ENCODE measurements around the gene SLC4A5. TPM values are rescaled to one million over a fixed set of nuclear protein-coding genes. Genes with fewer than 3 reads are reported as not detected.

The SLC4A5 gene
- total RNA-seq, 1 donor from 2014 or later: 4.2 TPM

GRCh38 chr2:74307720-74308119, 35.5 kb downstream of the SLC4A5 start:
- DNase-seq (ENCODE audit: low spot score): no peak
- TF ChIP-seq, protein P1, sequence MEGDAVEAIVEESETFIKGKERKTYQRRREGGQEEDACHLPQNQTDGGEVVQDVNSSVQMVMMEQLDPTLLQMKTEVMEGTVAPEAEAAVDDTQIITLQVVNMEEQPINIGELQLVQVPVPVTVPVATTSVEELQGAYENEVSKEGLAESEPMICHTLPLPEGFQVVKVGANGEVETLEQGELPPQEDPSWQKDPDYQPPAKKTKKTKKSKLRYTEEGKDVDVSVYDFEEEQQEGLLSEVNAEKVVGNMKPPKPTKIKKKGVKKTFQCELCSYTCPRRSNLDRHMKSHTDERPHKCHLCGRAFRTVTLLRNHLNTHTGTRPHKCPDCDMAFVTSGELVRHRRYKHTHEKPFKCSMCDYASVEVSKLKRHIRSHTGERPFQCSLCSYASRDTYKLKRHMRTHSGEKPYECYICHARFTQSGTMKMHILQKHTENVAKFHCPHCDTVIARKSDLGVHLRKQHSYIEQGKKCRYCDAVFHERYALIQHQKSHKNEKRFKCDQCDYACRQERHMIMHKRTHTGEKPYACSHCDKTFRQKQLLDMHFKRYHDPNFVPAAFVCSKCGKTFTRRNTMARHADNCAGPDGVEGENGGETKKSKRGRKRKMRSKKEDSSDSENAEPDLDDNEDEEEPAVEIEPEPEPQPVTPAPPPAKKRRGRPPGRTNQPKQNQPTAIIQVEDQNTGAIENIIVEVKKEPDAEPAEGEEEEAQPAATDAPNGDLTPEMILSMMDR (IDR thresholded peaks at IDR 0.05; ENCODE audit: unreplicated experiment): no peak
- Mint-ChIP-seq H3K4me1 (ENCODE audit: unreplicated experiment) (no peaks in the 10 kb centered on the region), H3K36me3 (ENCODE audit: low read depth, unreplicated experiment) (no peaks in the 10 kb centered on the region), H3K4me3 (ENCODE audit: unreplicated experiment) (no peak overlapping the region), H3K9me3 (ENCODE audit: unreplicated experiment) (no peaks in the 10 kb centered on the region), H3K27me3 (ENCODE audit: unreplicated experiment) (no peaks in the 10 kb centered on the region), H3K27ac (ENCODE audit: unreplicated experiment) (no peak overlapping the region)

GRCh38 chr2:74304332-74305148, 38.7 kb downstream of the SLC4A5 start:
- DNase-seq (ENCODE audit: low spot score): no peak
- TF ChIP-seq, protein P1 (IDR thresholded peaks at IDR 0.05; ENCODE audit: unreplicated experiment): no peak
- no peaks in the 10 kb centered on the region for H3K36me3 Mint-ChIP-seq (ENCODE audit: low read depth, unreplicated experiment)
- no peaks in the 10 kb centered on the region for H3K4me1 Mint-ChIP-seq (ENCODE audit: unreplicated experiment)
- no peak overlapping the region for H3K4me3 Mint-ChIP-seq (ENCODE audit: unreplicated experiment)
- H3K9me3 Mint-ChIP-seq (ENCODE audit: unreplicated experiment): no peaks in the 10 kb centered on the region
- H3K27ac Mint-ChIP-seq (ENCODE audit: unreplicated experiment): no peak overlapping the region
- H3K27me3 Mint-ChIP-seq (ENCODE audit: unreplicated experiment): no peaks in the 10 kb centered on the region

DNA sequence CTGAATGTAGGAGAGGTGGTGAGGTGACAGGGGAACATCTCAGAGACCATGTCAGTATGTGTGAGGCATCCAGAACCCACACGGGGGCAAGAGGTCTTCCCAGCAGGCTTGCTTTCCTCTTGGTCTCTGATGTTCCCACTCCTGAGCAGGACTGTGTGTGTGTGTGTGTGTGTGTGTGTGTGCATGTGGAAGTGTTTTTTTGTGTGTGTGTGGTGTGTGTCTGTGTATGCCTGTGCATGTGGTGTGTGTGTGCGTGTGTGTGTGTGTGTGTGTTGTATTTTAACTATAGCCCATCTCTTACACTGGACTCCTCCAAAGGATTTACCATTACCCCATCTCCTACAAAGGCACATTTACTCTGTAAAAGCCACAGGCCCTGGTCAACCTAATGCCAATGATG, 40.4 kb downstream of the SLC4A5 start:
- no peak overlapping the region for H3K27ac Mint-ChIP-seq (ENCODE audit: unreplicated experiment)
- no peak for DNase-seq (ENCODE audit: low spot score)
- no peaks in the 10 kb centered on the region for H3K4me1 Mint-ChIP-seq (ENCODE audit: unreplicated experiment)
- H3K27me3 Mint-ChIP-seq (ENCODE audit: unreplicated experiment): no peaks in the 10 kb centered on the region
- H3K36me3 Mint-ChIP-seq (ENCODE audit: low read depth, unreplicated experiment): no peaks in the 10 kb centered on the region
- no peaks in the 10 kb centered on the region for H3K9me3 Mint-ChIP-seq (ENCODE audit: unreplicated experiment)
- H3K4me3 Mint-ChIP-seq (ENCODE audit: unreplicated experiment): no peak overlapping the region
- TF ChIP-seq, protein P1 (IDR thresholded peaks at IDR 0.05; ENCODE audit: unreplicated experiment): no peak

DNA sequence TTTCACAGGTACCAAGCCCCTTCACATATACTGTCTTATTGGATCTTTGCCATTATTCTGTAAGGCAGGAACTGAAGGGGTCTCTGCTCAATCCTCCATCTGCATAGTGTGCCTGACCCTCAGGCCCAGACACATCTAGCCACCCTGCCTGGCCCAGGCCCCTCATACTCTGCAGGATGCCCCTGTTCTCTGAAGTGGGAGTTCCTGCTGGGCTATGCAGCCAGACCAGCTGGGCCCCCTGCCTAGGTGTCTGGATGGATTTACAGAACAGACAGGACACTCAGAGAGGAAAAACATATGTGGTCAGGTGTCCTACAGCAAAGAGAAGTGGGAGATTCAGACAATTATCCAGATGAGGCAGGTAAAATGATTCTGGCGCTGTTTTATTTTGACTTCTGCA, 42.0 kb downstream of the SLC4A5 start:
- TF ChIP-seq, protein P1 (IDR thresholded peaks at IDR 0.05; ENCODE audit: unreplicated experiment): no peak
- no peaks in the 10 kb centered on the region for H3K27me3 Mint-ChIP-seq (ENCODE audit: unreplicated experiment)
- H3K27ac Mint-ChIP-seq (ENCODE audit: unreplicated experiment): no peak overlapping the region
- H3K4me3 Mint-ChIP-seq (ENCODE audit: unreplicated experiment): no peak overlapping the region
- no peak for DNase-seq (ENCODE audit: low spot score)
- no peaks in the 10 kb centered on the region for H3K36me3 Mint-ChIP-seq (ENCODE audit: low read depth, unreplicated experiment)
- H3K4me1 Mint-ChIP-seq (ENCODE audit: unreplicated experiment): no peaks in the 10 kb centered on the region
- H3K9me3 Mint-ChIP-seq (ENCODE audit: unreplicated experiment): no peaks in the 10 kb centered on the region

DNA sequence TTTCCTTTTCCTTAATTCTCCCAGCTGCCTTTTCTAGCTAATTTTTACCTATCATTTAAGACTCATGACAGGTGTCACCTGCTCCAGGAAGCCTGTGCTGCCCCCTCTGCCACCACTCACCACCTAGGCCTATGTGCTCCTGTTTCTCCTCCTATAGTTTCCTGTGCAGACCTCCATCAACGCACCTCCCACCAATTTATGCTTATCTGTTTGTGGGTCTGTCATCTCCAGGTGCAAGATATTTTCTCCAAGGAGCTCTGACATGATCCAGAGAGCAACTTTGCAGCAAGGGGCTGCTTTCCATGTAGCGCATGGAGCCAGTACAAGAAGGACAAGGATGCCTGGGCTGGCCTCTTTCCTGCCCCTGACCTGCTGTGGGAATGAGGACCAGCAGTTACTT, 42.7 kb downstream of the SLC4A5 start:
- no peaks in the 10 kb centered on the region for H3K4me1 Mint-ChIP-seq (ENCODE audit: unreplicated experiment)
- no peaks in the 10 kb centered on the region for H3K36me3 Mint-ChIP-seq (ENCODE audit: low read depth, unreplicated experiment)
- TF ChIP-seq, protein P1 (IDR thresholded peaks at IDR 0.05; ENCODE audit: unreplicated experiment): no peak
- H3K4me3 Mint-ChIP-seq (ENCODE audit: unreplicated experiment): no peak overlapping the region
- no peaks in the 10 kb centered on the region for H3K27me3 Mint-ChIP-seq (ENCODE audit: unreplicated experiment)
- DNase-seq (ENCODE audit: low spot score): no peak
- no peak overlapping the region for H3K27ac Mint-ChIP-seq (ENCODE audit: unreplicated experiment)
- H3K9me3 Mint-ChIP-seq (ENCODE audit: unreplicated experiment): no peaks in the 10 kb centered on the region
